ENCODE data around the gene KCNA2.

KCNA2 gene

DNA sequence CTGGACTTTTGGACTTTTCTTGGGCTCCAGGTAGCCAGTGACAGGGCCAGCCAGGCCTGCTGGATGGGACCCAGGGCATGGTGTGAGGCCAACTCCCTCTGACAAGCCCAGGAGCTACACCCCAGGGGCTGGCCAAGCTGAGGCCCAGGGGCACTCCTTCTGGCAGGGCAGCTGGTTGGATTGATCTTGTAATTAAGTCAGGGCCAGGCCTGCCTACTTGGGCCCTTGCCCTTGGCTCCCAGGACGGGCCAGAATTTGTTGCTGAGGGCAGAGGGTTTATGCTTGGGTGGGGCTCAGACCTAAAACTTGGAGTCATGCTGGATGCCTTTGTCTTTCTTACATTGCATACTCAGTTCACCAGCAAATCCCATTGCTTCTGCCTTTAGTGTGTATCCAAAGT is 20.7 kb downstream of the KCNA2 start:
- TF ChIP-seq, protein P1, sequence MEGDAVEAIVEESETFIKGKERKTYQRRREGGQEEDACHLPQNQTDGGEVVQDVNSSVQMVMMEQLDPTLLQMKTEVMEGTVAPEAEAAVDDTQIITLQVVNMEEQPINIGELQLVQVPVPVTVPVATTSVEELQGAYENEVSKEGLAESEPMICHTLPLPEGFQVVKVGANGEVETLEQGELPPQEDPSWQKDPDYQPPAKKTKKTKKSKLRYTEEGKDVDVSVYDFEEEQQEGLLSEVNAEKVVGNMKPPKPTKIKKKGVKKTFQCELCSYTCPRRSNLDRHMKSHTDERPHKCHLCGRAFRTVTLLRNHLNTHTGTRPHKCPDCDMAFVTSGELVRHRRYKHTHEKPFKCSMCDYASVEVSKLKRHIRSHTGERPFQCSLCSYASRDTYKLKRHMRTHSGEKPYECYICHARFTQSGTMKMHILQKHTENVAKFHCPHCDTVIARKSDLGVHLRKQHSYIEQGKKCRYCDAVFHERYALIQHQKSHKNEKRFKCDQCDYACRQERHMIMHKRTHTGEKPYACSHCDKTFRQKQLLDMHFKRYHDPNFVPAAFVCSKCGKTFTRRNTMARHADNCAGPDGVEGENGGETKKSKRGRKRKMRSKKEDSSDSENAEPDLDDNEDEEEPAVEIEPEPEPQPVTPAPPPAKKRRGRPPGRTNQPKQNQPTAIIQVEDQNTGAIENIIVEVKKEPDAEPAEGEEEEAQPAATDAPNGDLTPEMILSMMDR (conservative IDR thresholded peaks at IDR 0.05; ENCODE audit: low read depth, low read length), result no peak
- no peak overlapping the region for H3K4me3 ChIP-seq (ENCODE audit: low read depth, low read length)
- no peak for DNase-seq (ENCODE audit: low read depth)

DNA sequence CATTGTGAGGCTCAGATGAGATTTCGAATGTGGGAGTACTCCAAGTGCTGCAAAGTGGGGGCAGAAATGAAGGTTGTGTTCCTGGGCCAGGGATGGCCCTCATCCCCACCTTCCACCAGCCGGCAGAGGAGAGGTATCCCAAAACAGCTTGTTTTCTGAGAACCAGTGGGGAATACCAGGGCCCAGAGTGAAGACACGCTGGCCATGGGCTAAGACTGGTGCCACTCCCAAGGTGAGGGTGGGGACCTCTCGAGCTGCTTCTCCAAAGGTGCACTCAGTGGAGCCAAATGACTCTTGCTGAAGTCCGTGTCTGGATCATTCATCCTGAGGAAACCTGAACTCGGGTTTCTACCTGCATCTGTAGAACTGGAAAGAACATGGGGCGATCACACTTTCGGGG is 22.1 kb downstream of the KCNA2 start:
- H3K4me3 ChIP-seq (ENCODE audit: low read depth, low read length), result no peak overlapping the region
- DNase-seq (ENCODE audit: low read depth), result no peak
- TF ChIP-seq, protein P1 (conservative IDR thresholded peaks at IDR 0.05; ENCODE audit: low read depth, low read length), result no peak

DNA sequence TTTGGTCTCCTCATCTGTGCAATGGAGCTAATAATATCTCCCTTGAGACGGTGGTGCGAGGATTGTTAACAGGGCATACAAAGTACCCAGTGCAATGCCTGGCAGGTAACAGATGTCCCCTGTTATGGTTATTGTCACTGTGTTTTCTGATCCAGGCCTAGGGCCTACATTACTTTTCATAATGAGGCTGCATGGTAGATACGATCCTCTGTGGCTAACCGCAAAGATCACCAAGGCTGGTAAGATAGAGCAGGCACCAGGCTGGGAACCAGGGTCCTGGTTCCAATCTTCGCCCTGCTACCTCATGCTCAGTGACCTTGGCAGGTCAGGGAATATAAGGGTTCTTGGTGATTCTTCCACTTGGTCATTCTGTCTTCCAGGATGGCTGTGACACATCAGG is 22.7 kb downstream of the KCNA2 start:
- no peak for DNase-seq (ENCODE audit: low read depth)
- H3K4me3 ChIP-seq (ENCODE audit: low read depth, low read length), result no peak overlapping the region
- TF ChIP-seq, protein P1 (conservative IDR thresholded peaks at IDR 0.05; ENCODE audit: low read depth, low read length), result no peak

DNA sequence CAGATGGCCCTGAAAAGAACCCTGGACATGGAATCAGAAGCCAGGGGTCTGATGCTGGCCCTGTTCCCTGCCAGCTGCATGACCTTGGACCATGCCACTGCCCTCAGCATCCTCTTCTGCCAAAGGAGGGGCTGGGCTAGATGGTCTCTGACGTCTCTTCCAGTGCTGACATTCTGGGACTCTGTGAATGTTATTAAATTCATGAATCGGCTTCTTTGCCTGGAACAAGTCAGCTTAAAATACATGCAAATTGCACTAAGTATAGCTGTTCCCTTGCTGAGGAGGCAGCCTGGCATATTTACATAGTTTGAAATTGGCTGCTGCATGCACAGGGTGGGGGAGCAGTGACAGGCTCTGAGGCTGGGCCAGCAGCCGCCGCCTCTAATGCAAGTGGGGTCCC is 23.8 kb downstream of the KCNA2 start:
- DNase-seq (ENCODE audit: low read depth), result no peak
- H3K4me3 ChIP-seq (ENCODE audit: low read depth, low read length), result no peak overlapping the region
- TF ChIP-seq, protein P1 (conservative IDR thresholded peaks at IDR 0.05; ENCODE audit: low read depth, low read length), result no peak

DNA sequence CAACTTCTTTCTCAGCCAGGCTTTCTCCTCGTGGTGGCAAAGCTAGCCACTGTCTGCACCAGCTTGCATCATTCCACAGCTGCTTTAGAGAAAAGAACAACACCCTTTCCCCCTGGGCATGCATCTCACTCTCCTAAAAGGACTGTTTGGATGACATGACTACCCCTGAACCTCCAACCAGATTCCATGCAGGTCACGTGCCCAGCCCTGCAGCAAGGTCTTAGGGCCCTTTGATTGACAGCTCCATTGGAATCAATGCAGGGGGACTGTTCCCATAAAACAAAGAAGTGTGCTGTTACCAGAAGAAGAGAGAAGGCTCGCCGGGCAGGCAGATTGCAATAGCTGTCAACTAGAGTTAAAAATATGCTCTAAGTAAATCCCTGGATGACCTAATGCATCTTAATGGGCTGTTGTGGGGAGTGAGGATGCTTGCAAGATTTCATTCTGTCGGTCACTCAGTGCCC is 24.4 kb downstream of the KCNA2 start:
- no peak for DNase-seq (ENCODE audit: low read depth)
- no peak overlapping the region for H3K4me3 ChIP-seq (ENCODE audit: low read depth, low read length)
- TF ChIP-seq, protein P1 (conservative IDR thresholded peaks at IDR 0.05; ENCODE audit: low read depth, low read length), result no peak

DNA sequence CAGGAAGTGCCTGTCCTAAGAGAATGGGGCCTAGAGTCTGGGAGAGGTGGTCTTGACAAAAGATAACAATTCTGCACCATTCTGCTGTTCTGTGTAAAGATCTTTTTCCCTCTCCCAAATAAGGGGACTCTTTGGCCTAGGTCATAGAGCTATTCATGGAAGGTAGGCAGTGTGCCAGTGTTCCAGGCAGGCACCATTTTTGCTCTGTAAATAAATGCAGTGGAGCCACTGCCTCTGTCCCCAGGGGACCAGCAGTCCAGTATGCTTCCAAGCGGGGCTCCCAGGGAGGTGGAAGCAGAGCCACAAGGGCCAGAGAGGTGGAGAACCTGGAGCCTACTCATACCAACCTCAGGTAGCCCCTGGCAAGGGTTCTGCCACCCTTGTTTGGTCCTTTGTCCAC is 25.9 kb downstream of the KCNA2 start:
- TF ChIP-seq, protein P1 (conservative IDR thresholded peaks at IDR 0.05; ENCODE audit: low read depth, low read length), result no peak
- DNase-seq (ENCODE audit: low read depth), result no peak
- H3K4me3 ChIP-seq (ENCODE audit: low read depth, low read length), result no peak overlapping the region

DNA sequence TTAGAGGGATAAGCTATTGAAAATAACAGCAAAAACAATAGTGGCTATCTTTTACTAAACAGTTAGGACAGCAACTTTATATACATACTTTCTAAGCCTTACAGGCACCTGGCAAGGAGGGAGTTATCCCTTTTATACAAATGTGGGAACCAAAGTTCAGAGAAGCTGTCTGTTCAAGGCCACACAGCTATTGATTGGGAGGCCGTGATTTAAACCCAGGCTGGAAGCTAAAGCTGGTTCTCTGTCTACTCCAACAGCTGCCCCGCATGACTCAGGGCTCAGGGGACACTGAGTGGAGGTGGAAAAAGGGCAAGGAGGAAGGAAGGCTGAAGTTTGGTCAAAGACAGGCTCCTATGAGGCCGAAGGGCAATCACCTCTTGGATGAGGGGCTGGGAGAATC is 26.7 kb downstream of the KCNA2 start:
- H3K4me3 ChIP-seq (ENCODE audit: low read depth, low read length), result no peak overlapping the region
- TF ChIP-seq, protein P1 (conservative IDR thresholded peaks at IDR 0.05; ENCODE audit: low read depth, low read length), result no peak
- no peak for DNase-seq (ENCODE audit: low read depth)

Data from choroid plexus epithelial cell (primary cell).